ENCODE data around the gene EMC10. TPM values are rescaled to one million over a fixed set of nuclear protein-coding genes. Genes with fewer than 3 reads are reported as not detected.

The EMC10 gene
- total RNA-seq, 1 donor, result 58.9 TPM

- Histone ChIP-seq H3K4me3 (ENCODE audit: low read length) (no peak overlapping the region), H3K27me3 (ENCODE audit: insufficient read depth, low read length) (no peaks in the 10 kb centered on the region), H3K4me1 (ENCODE audit: insufficient read depth, low read length) (peaks cover 14% of the 10 kb centered on the region), H3K9me3 (ENCODE audit: low read depth, low read length) (no peaks in the 10 kb centered on the region)
These were observed 3.5 kb downstream of the EMC10 start for GRCh38 chr19:50479761-50480251.

GRCh38 chr19:50480281-50481111 is 4.2 kb downstream of the EMC10 start:
- Histone ChIP-seq H3K4me1 (ENCODE audit: insufficient read depth, low read length) (peaks cover 14% of the 10 kb centered on the region), H3K9me3 (ENCODE audit: low read depth, low read length) (no peaks in the 10 kb centered on the region), H3K27me3 (ENCODE audit: insufficient read depth, low read length) (no peaks in the 10 kb centered on the region), H3K4me3 (ENCODE audit: low read length) (no peak overlapping the region)

DNA sequence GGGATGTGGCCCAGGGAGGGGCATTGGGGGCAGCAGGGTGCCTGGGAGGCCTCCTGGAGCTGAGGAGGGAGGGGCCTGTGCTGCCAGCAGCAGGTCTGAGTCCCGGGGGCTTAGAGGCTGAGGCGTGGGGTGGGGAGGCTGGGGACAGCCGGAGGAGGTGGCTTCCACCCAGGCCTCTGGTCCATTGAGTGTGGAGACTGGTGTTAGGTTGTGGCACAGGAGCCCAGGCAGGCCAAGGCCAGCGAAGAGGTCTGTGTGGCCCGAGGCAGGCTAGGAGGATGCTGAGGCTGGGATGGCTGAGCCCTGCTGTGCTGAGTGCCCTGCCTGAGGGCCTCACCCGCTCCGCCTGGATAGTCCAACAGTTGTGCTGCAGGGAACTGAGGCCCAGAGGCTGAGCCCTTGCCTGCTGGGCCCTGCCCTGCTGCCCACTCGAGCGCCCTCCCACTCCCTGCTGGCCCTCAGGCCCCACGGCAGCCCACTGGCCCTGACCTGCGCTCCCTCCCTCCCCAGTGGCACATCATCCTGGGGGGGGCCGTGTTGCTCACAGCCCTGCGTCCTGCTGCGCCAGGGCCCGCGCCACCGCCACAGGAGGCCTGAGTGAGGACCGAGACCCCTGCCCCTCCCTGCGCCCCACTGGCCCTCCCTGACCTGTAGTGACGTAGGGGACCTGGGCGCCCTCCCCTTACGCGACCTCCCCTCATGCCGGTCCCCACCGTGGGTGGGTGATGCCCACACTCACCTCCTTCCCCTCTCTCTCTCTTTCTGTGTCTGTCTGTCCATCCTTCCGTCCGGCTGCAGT is 5.2 kb downstream of the EMC10 start:
- Histone ChIP-seq H3K9me3 (ENCODE audit: low read depth, low read length) (no peaks in the 10 kb centered on the region), H3K4me1 (ENCODE audit: insufficient read depth, low read length) (peaks cover 14% of the 10 kb centered on the region), H3K27me3 (ENCODE audit: insufficient read depth, low read length) (no peaks in the 10 kb centered on the region), H3K4me3 (ENCODE audit: low read length) (no peak overlapping the region)

DNA sequence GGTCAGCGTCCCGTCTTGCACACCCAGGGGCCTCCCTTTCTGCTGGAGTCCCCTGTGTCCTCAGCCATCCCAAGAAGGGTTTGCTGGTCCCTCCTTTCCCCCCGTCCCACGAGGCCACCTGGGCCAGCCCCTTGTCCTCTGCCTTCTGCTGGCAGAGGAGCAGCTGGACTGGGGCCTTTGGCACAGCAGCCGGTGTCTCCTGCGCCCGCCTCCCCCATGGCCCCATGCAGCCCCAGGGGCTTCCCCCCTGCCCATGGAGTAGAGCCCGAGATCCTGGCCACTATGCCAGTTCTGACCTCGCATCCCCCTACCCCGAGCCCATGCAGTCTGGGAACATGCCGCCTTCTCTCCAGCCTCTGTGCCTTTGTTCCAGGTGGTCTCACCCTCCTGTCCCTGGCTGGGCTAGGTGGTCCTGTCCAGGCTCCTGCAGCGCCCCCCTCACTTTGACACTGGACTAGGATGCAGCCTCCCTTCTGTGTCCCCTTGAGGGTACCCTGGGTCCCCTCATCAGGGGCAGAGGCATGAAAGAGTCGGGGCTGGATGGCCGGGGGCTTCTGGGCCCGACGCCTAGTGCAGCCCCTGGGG is 6.1 kb downstream of the EMC10 start:
- H3K4me1 ChIP-seq (ENCODE audit: insufficient read depth, low read length), result peaks cover 11% of the 10 kb centered on the region
- no peaks in the 10 kb centered on the region for H3K27me3 ChIP-seq (ENCODE audit: insufficient read depth, low read length)
- H3K4me3 ChIP-seq (ENCODE audit: low read length), result no peak overlapping the region
- no peaks in the 10 kb centered on the region for H3K9me3 ChIP-seq (ENCODE audit: low read depth, low read length)

DNA sequence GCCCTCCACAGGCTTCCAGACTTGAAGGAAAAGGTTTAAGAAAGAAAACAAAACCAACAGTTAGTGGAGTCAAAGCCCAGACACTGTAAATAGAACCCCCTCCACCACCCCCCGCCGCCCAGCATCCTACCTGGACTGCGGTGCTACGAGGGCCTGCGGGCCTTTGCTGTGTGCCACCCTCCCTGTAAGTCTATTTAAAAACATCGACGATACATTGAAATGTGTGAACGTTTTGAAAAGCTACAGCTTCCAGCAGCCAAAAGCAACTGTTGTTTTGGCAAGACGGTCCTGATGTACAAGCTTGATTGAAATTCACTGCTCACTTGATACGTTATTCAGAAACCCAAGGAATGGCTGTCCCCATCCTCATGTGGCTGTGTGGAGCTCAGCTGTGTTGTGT is 6.6 kb downstream of the EMC10 start:
- Histone ChIP-seq H3K27me3 (ENCODE audit: insufficient read depth, low read length) (no peaks in the 10 kb centered on the region), H3K4me3 (ENCODE audit: low read length) (no peak overlapping the region), H3K9me3 (ENCODE audit: low read depth, low read length) (no peaks in the 10 kb centered on the region), H3K4me1 (ENCODE audit: insufficient read depth, low read length) (peaks cover 10% of the 10 kb centered on the region)

DNA sequence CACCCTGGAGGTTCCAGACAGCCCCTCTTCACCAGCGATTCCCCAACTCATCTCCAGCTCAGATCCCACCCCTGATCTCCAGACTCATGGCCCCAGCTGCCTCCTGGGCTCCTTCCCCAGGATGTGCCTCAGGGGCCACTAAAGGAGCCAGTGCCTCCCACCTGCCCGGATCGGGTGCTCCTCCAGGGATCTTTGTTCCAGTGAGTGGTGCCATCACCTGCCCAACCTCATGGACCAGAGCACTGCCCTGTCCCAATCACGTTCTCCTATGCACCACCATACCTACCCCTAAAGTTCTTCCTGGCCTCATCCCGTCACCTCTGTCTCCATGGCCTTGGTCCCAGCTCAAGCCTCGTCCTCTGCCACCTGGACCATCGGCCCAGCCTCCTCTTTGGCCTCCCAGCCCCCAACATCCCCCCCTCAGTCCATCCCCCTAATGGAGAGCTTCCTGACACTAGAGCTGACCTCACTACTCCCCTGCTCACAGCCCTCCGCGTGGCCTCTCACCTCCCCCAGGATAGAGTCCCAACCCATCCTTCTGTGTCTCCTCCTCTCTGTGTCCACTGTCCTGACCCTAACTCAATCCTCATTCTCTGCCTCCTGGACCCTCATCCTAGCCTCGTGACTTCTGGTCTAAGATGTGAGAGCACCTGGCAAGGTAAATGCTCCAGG is 9.1 kb downstream of the EMC10 start:
- no peaks in the 10 kb centered on the region for H3K27me3 ChIP-seq (ENCODE audit: insufficient read depth, low read length)
- no peak overlapping the region for H3K4me3 ChIP-seq (ENCODE audit: low read length)
- H3K4me1 ChIP-seq (ENCODE audit: insufficient read depth, low read length), result peaks cover 22% of the 10 kb centered on the region
- no peaks in the 10 kb centered on the region for H3K9me3 ChIP-seq (ENCODE audit: low read depth, low read length)

DNA sequence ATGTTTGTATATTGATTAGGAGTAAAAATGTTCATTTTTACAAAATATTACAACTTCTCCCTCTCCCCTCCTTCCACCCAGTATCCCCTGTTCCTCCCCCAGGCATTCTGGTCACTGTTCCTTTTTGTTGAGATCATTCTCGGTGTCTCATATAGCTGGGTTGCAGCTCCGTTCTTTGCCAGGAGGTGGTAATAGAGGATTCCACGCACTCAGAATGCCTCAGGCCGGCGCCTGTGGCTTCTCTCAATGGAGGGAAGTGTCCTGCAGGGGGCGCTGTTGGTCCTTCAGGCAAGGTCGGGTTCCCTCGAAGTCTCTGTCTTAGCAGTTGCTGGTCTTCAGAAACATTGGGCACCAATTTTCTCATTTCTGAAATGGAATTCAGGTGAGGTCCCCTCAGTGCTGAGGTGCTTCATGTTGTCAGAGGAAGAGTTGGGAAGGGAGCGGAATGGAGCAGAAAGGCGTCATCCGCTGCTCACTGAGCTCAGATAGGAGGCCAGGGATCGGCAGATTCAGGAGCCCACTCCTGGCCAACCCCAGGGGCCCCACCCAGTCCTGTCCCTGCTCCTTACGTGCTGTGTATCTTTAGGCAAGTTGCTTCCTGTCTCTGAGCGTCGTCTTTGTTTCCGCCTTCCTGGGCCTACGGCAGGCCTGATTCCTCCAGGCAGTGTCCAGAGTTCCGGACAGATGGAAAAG is 10.7 kb downstream of the EMC10 start:
- no peak overlapping the region for H3K4me3 ChIP-seq (ENCODE audit: low read length)
- peaks cover 29% of the 10 kb centered on the region for H3K4me1 ChIP-seq (ENCODE audit: insufficient read depth, low read length)
- no peaks in the 10 kb centered on the region for H3K27me3 ChIP-seq (ENCODE audit: insufficient read depth, low read length)

DNA sequence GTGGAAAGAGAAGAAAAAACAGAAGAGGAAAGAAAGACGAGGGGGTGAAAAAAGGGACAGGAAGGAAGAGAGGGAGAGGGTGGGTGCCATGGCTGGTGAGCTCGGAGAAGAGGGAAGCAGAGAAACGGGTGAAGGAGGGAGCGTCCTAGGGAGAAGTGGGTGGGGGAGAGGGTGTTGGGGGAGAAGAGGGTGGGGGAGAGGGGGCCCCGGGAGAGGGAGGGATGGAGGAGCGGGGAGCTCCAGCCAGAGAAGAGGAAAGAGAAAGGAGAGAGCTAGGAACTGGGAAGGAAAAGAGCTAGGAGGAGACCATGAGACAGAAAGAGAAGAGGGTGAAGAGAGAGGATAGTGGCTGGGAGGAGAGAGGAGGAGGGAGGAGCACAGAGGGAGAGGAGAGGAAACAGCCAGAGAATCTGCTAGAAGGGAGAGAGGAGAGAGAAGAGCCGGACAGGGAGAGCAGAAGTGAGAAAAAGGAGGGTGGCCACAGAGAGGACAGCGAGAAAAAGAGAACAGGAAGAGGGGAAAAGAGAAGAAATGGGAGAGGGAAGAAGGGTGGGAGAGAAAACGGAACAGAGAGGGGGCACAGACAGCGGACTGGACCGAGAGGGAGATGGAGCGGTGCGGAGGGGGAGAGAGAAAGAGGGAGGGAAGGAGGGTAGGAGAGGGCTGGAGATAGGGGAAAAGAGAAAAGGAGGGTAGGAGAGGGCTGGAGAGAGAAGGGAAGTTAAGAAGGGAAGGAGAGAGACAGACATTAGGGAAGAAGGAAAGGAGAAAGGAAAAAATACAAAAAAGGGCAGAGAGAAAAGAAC is 12.3 kb downstream of the EMC10 start:
- Histone ChIP-seq H3K4me3 (ENCODE audit: low read length) (no peak overlapping the region), H3K4me1 (ENCODE audit: insufficient read depth, low read length) (peaks cover 35% of the 10 kb centered on the region), H3K27me3 (ENCODE audit: insufficient read depth, low read length) (no peaks in the 10 kb centered on the region), H3K9me3 (ENCODE audit: low read depth, low read length) (no peaks in the 10 kb centered on the region)

More for the DNA sequence above, 10.7 kb downstream of the EMC10 start:
- H3K9me3 ChIP-seq (ENCODE audit: low read depth, low read length), result no peaks in the 10 kb centered on the region

GRCh38 chr19:50489461-50490011 is 13.2 kb downstream of the EMC10 start:
- H3K27me3 ChIP-seq (ENCODE audit: insufficient read depth, low read length), result no peaks in the 10 kb centered on the region
- H3K9me3 ChIP-seq (ENCODE audit: low read depth, low read length), result no peaks in the 10 kb centered on the region
- no peak overlapping the region for H3K4me3 ChIP-seq (ENCODE audit: low read length)
- H3K4me1 ChIP-seq (ENCODE audit: insufficient read depth, low read length), result peaks cover 35% of the 10 kb centered on the region

GRCh38 chr19:50490411-50490811 is 14.1 kb downstream of the EMC10 start:
- H3K9me3 ChIP-seq (ENCODE audit: low read depth, low read length), result no peaks in the 10 kb centered on the region
- H3K4me3 ChIP-seq (ENCODE audit: low read length), result no peak overlapping the region
- H3K27me3 ChIP-seq (ENCODE audit: insufficient read depth, low read length), result no peaks in the 10 kb centered on the region
- peaks cover 35% of the 10 kb centered on the region for H3K4me1 ChIP-seq (ENCODE audit: insufficient read depth, low read length)

DNA sequence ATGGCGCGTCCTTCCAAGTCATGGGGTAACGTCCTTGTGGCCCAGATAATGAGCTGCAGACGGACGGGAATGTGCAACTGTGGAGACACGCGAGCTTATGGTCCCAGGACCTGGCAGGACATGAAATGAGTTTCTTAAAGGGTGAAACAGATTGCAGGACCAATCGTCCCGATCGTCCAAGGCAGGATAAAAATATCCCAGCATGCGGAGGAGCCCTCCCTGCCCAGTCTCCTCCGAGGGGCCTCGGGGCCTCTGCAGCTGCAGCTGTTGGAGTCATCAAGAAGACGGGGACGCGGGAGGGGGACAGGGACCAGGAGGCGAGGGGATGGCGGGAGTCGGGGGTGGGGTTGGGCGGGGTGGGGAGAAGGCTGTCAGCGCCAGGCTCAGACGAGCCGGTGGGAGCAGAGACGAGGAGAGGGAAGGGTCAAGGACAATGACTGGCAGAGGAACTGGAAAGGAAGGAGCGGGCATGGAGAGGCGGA is 14.7 kb downstream of the EMC10 start:
- H3K27me3 ChIP-seq (ENCODE audit: insufficient read depth, low read length), result no peaks in the 10 kb centered on the region
- H3K4me3 ChIP-seq (ENCODE audit: low read length), result no peak overlapping the region
- peaks cover 35% of the 10 kb centered on the region for H3K4me1 ChIP-seq (ENCODE audit: insufficient read depth, low read length)
- no peaks in the 10 kb centered on the region for H3K9me3 ChIP-seq (ENCODE audit: low read depth, low read length)

DNA sequence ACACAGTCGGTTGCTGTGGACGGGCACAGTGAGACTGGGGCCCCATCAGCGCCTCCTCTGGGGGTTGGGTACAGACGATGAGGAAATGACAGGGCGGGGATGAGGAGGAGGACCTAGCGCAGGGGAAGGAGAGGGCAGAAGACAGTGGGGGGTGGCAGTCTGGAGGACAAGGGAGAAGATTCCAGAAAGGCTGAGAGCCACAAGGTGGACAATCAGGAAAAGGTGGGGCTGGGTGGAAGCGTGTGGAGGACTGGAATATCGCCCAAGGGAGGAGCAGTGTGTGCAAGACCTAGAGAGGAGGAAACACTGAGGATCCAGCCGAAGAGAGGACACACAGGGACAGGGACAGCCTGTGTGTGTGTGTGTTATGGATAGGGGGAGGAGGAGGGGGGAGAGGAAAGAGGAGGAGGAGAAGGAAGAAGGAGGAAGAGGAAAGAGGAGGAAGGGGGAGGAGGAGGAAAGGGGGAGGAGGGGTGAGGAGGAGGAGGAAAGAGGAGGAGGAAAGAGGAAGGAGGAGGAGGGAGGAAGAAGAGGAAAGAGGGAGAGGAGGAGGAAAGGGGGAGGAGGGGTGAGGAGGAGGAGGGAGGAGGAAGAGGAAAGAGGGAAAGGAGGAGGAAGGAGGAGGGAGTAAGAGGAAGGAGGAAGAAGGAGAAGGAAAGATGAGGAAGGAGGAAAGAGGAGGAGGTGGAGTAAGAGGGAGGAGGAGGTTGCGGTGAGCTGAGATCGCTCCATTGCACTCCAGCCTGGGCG is 16.2 kb downstream of the EMC10 start:
- Histone ChIP-seq H3K4me1 (ENCODE audit: insufficient read depth, low read length) (peaks cover 28% of the 10 kb centered on the region), H3K4me3 (ENCODE audit: low read length) (no peak overlapping the region), H3K9me3 (ENCODE audit: low read depth, low read length) (no peaks in the 10 kb centered on the region), H3K27me3 (ENCODE audit: insufficient read depth, low read length) (no peaks in the 10 kb centered on the region)

GRCh38 chr19:50493171-50493570 is 16.9 kb downstream of the EMC10 start:
- H3K4me3 ChIP-seq (ENCODE audit: low read length), result no peak overlapping the region
- H3K4me1 ChIP-seq (ENCODE audit: insufficient read depth, low read length), result peaks cover 25% of the 10 kb centered on the region
- no peaks in the 10 kb centered on the region for H3K9me3 ChIP-seq (ENCODE audit: low read depth, low read length)
- no peaks in the 10 kb centered on the region for H3K27me3 ChIP-seq (ENCODE audit: insufficient read depth, low read length)

Measured in mononuclear cell (primary cell).